Smooth muscle cell (in vitro differentiated cells): ENCODE data around the gene GDF7. TPM values are rescaled to one million over a fixed set of nuclear protein-coding genes. Genes with fewer than 3 reads are reported as not detected.

Source experiments
- DNase-seq: peaks from one replicate; lab custom pipeline; 2025; ENCODE audit not compliant: unreplicated experiment; lab: John Stamatoyannopoulos, UW
- H2AFZ ChIP-seq: fragments of 200-600 bp; sonication (generic); 2 replicates; pipeline ENCODE4 v1.6.0; 2016; ENCODE audit warnings: antibody characterized with exemption, low read depth, mild to moderate bottlenecking
- H3F3A ChIP-seq: fragments of 200-600 bp; sonication (generic); 2 replicates; pipeline ENCODE4 v1.6.0; 2017; ENCODE audit warnings: antibody characterized with exemption, low read depth
- H3K27ac ChIP-seq: fragments of 200-600 bp; sonication (generic); 2 replicates; pipeline ENCODE4 v1.5.1; 2016; ENCODE audit warnings: low read depth, mild to moderate bottlenecking
- H3K27me3 ChIP-seq: fragments of 200-600 bp; sonication (generic); 2 replicates; pipeline ENCODE4 v1.6.1; 2016; ENCODE audit warnings: low read depth, mild to moderate bottlenecking
- H3K36me3 ChIP-seq: fragments of 200-600 bp; sonication (generic); 2 replicates; pipeline ENCODE4 v1.5.1; 2016; ENCODE audit warnings: low read depth
- H3K4me1 ChIP-seq: fragments of 200-600 bp; sonication (generic); 2 replicates; pipeline ENCODE4 v1.5.1; 2016; ENCODE audit warnings: low read depth
- H3K4me2 ChIP-seq: fragments of 200-600 bp; sonication (generic); 2 replicates; pipeline ENCODE4 v1.6.0; 2016; ENCODE audit warnings: mild to moderate bottlenecking
- H3K4me3 ChIP-seq: fragments of 200-600 bp; sonication (generic); 2 replicates; pipeline ENCODE4 v1.5.1; 2016; ENCODE audit warnings: mild to moderate bottlenecking
- H3K79me2 ChIP-seq: fragments of 200-600 bp; sonication (generic); 2 replicates; pipeline ENCODE4 v1.6.0; 2016; ENCODE audit warnings: low read depth, mild to moderate bottlenecking
- H3K9ac ChIP-seq: fragments of 200-600 bp; sonication (generic); 2 replicates; pipeline ENCODE4 v1.6.0; 2016; ENCODE audit warnings: low read depth
- H3K9me3 ChIP-seq: fragments of 200-600 bp; sonication (generic); replicated peaks from 2 replicates; pipeline ENCODE4 v1.5.1; 2016; ENCODE audit warnings: low read depth
- H4K20me1 ChIP-seq: fragments of 200-600 bp; sonication (generic); 2 replicates; pipeline ENCODE4 v1.6.0; 2016; ENCODE audit warnings: low read depth
- WGBS: methylation state at CpG from one replicate; pipeline ENCODE4 v1.1.7; 2016; ENCODE audit warnings: low lambda C conversion rate; 5-methylcytosine and 5-hydroxymethylcytosine counted together
- polyA plus RNA-seq: library from polyadenylated mRNA; unstranded; fragments of >200 nt; fragmentation: Nextera tagmentation; extraction: Ambion mirVana; gene quantifications from 2 replicates; pipeline ENCODE4 v1.2.1, GENCODE V29; 2016
- total RNA-seq: library from RNA; depleted of rRNA; stranded (reverse); fragments of >200 nt; gene quantifications from 2 replicates; pipeline ENCODE4 v1.2.3, GENCODE V29; 2014
- TF ChIP-seq, protein P1 (sequence below): fragments of 200-600 bp; sonication (generic); IDR thresholded peaks from 2 replicates; pipeline ENCODE4 v1.5.1; 2017; ENCODE audit warnings: borderline replicate concordance, mild to moderate bottlenecking, antibody characterized with exemption; ENCODE audit not compliant: insufficient read depth, poor library complexity, severe bottlenecking

GDF7 gene
- total and polyA plus RNA-seq, 2 experiments from 2014 or later, result under 0.01 TPM; not detected in 1

DNA sequence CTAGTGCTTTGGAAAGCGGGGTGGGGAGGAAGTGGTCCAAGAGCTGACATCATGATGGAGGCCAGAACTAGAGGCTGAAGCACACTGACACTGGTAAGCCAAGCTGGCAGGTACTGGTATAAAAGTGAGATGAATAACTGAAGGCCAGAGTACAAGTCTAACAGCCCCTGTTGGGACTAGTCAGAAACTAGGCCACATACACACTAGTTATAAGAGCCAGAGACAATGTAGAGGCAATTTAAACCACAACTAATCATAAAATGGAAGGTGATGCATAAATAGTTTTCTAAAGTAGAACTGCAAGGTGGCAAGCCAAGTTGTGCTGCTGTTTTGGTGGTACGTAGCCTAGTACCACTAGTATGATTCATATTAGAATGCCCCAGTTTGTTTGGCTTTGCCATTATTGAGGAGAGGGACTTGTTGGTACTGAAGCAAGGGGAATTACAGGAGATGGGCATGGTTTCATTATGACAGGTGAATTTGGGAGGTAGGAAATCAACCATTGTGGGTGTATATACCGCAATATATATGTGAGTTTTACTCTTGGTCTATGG, 57.6 kb downstream of the GDF7 start:
- Histone ChIP-seq H3K27me3 (no peaks in the 10 kb centered on the region), H3K4me2 (no peak overlapping the region), H3K27ac (no peak overlapping the region), H3K4me3 (no peak overlapping the region), H3K9ac (no peak overlapping the region), H3K36me3 (no peaks in the 10 kb centered on the region), H3K9me3 (no peaks in the 10 kb centered on the region), H3K79me2 (no peaks in the 10 kb centered on the region), H3F3A (no peaks in the 10 kb centered on the region), H4K20me1 (no peaks in the 10 kb centered on the region), H2AFZ (no peak overlapping the region), H3K4me1 (no peaks in the 10 kb centered on the region)
- DNase-seq, result no peak
- 99% methylated on average over 3 of the region's 3 CpGs for WGBS
- TF ChIP-seq, protein P1, sequence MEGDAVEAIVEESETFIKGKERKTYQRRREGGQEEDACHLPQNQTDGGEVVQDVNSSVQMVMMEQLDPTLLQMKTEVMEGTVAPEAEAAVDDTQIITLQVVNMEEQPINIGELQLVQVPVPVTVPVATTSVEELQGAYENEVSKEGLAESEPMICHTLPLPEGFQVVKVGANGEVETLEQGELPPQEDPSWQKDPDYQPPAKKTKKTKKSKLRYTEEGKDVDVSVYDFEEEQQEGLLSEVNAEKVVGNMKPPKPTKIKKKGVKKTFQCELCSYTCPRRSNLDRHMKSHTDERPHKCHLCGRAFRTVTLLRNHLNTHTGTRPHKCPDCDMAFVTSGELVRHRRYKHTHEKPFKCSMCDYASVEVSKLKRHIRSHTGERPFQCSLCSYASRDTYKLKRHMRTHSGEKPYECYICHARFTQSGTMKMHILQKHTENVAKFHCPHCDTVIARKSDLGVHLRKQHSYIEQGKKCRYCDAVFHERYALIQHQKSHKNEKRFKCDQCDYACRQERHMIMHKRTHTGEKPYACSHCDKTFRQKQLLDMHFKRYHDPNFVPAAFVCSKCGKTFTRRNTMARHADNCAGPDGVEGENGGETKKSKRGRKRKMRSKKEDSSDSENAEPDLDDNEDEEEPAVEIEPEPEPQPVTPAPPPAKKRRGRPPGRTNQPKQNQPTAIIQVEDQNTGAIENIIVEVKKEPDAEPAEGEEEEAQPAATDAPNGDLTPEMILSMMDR, result no peak

DNA sequence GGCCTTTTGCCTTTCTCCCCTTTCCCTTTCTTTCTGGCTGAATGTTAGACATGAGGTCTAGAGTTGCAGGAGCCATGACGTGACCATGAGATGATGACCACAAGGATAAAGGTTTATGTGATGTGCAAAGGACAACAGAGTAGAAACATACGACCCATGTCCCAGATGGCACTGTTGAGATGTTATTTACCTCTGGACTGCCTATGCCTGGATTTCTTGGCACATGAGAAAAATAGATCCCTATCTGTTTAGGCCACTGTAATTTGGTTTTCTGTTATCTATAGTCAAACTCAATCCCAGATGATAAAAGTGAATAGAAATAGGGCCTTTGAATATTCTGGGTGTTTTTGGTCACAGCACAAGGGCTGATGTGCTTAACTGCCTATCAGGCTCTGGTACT, 58.8 kb downstream of the GDF7 start:
- Histone ChIP-seq H3K79me2 (no peaks in the 10 kb centered on the region), H2AFZ (no peak overlapping the region), H3K4me2 (no peak overlapping the region), H3K36me3 (no peaks in the 10 kb centered on the region), H3F3A (no peaks in the 10 kb centered on the region), H3K9ac (no peak overlapping the region), H3K27ac (no peak overlapping the region), H3K4me1 (no peaks in the 10 kb centered on the region), H4K20me1 (no peaks in the 10 kb centered on the region), H3K4me3 (no peak overlapping the region), H3K9me3 (no peaks in the 10 kb centered on the region), H3K27me3 (no peaks in the 10 kb centered on the region)
- TF ChIP-seq, protein P1, result no peak
- WGBS, result 94% methylated on average over 2 of the region's 2 CpGs
- no peak for DNase-seq

DNA sequence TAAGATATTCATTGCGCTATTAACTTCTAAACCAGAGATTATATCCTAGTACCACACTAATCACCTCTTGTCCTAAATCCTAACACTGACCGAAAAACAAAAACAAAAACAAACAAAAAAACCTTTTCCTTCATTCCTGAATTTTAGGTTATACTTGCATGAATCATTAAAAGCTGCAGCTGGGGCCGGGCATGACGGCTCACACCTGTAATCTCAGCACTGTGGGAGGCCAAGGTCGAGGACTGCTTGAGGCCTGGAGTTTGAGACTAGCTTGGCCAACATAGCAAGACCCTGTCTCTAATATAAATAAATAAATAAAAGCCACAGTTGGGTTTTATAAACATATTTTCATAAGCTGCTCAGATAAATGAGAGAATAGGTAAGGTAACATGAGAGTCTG, 60.0 kb downstream of the GDF7 start:
- no peak overlapping the region for H3K4me3 ChIP-seq
- no peaks in the 10 kb centered on the region for H3F3A ChIP-seq
- H3K4me2 ChIP-seq, result no peak overlapping the region
- H3K27me3 ChIP-seq, result no peaks in the 10 kb centered on the region
- H3K79me2 ChIP-seq, result no peaks in the 10 kb centered on the region
- no peak for DNase-seq
- H2AFZ ChIP-seq, result no peak overlapping the region
- H3K36me3 ChIP-seq, result no peaks in the 10 kb centered on the region
- 90% methylated on average over 5 of the region's 5 CpGs for WGBS
- no peak overlapping the region for H3K27ac ChIP-seq
- no peaks in the 10 kb centered on the region for H3K9me3 ChIP-seq
- H3K4me1 ChIP-seq, result no peaks in the 10 kb centered on the region
- no peaks in the 10 kb centered on the region for H4K20me1 ChIP-seq
- TF ChIP-seq, protein P1, result no peak
- no peak overlapping the region for H3K9ac ChIP-seq

DNA sequence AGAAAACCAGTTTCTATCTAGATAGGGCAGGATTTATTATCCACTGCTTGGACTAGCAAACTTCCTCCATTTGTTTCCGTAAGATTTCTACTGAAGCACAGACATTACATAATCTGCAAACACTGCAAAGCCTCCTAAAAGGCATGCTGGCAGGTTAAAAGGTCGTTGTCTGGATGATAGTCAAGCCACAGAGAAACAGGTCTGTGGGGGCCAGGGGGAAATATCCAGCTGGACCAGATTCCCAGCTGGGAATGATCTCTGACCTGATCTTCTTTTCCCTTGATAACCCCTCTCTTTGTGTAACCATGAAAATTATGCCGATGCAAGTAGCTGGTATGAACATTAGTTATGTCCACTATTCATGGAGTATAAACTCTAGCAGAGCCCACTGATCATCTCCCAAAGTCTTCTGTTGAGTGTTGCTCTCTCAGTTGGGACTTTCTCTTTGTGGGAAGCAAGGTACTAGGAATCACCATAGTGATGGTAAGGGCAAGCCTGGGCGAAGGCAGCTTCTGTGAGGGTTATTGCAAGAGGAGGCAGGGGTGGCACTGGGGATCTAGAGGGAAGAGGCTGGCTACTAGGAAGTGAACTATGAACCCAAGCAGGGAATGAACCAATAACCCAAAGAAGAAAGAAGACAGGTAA, 61.3 kb downstream of the GDF7 start:
- H3K4me3 ChIP-seq, result no peak overlapping the region
- no peak overlapping the region for H2AFZ ChIP-seq
- no peaks in the 10 kb centered on the region for H3K9me3 ChIP-seq
- H3K27ac ChIP-seq, result no peak overlapping the region
- H3K27me3 ChIP-seq, result no peaks in the 10 kb centered on the region
- no peak overlapping the region for H3K9ac ChIP-seq
- no peak overlapping the region for H3K4me2 ChIP-seq
- no peak for DNase-seq
- TF ChIP-seq, protein P1, result no peak
- 69% methylated on average over 4 of the region's 4 CpGs for WGBS
- no peaks in the 10 kb centered on the region for H3K4me1 ChIP-seq
- H4K20me1 ChIP-seq, result no peaks in the 10 kb centered on the region
- H3K36me3 ChIP-seq, result no peaks in the 10 kb centered on the region
- H3K79me2 ChIP-seq, result no peaks in the 10 kb centered on the region
- no peaks in the 10 kb centered on the region for H3F3A ChIP-seq
